ENCODE results near the gene LRCH3. TPM values are rescaled to one million over a fixed set of nuclear protein-coding genes. Genes with fewer than 3 reads are reported as not detected.
"Not testable (repeated sequence)": the region's sequence is repeated elsewhere in the genome, so short reads cannot be mapped to it uniquely, and the experiment has no call there.

The LRCH3 gene
- total RNA-seq, 1 experiment from 2014 or later: 24.7 TPM

DNA sequence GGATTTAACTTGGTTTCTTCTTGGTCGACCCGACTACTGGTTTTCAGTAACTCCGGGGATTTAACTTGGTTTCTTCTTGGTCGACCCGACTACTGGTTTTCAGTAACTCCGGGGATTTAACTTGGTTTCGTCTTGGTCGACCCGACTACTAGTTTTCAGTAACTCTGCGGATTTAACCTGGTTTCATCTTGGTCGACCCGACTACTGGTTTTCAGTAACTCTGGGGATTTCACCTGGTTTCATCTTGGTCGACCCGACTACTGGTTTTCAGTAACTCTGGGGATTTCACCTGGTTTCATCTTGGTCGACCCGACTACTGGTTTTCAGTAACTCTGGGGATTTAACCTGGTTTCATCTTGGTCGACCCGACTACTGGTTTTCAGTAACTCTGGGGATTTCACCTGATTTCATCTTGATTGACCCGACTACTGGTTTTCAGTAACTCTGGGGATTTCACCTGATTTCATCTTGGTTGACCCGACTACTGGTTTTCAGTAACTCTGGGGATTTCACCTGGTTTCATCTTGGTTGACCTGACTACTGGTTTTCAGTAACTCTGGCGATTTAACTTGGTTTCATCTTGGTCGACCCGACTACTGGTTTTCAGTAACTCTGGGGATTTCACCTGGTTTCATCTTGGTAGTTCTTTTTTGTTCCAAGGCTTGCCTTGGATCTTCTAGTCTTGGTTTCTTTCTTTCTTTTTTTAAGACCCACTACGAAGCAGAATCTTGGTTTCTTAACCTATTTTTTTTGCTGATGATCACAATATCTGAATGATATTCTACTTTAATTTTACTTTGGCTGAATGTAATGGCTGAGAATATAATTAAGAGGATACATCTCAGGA is 130.6 kb downstream of the LRCH3 start:
- DNase-seq (ENCODE audit: low read depth): not testable (repeated sequence)

- DNase-seq (ENCODE audit: low read depth): no peak
Observed at GRCh38 chr3:197926418-197926817, 135.4 kb downstream of the LRCH3 start.

- not testable (repeated sequence) for DNase-seq (ENCODE audit: low read depth)
Observed at GRCh38 chr3:197927578-197927977, 136.5 kb downstream of the LRCH3 start.

- no peak for DNase-seq (ENCODE audit: low read depth)
Observed at GRCh38 chr3:197936819-197937384, 145.8 kb downstream of the LRCH3 start.

Other genes starting within 250 kb of the LRCH3 start
- 0.29 and 0.32 TPM in 2 replicates for gene BDH1, start 235.3 kb upstream of the LRCH3 start, total RNA-seq (2014; rRNA removed)
- 18.5 and 24.8 TPM in 2 replicates for gene RUBCN, start 54.4 kb upstream of the LRCH3 start, total RNA-seq (2014; rRNA removed)
- gene FYTTD1, start 41.4 kb upstream of the LRCH3 start, total RNA-seq (2014; rRNA removed): 46.9 and 60.0 TPM in 2 replicates
- 608 and 692 TPM in 2 replicates for gene RPL35A, start 158.9 kb downstream of the LRCH3 start, total RNA-seq (2014; rRNA removed)
- gene LMLN, start 169.0 kb downstream of the LRCH3 start, total RNA-seq (2014; rRNA removed): 6.2 and 12.2 TPM in 2 replicates